PC-3 (cell line): ENCODE data around the gene TDRD7. TPM values are rescaled to one million over a fixed set of nuclear protein-coding genes. Genes with fewer than 3 reads are reported as not detected.

Experiments used
- ATAC-seq: fragments of 200-7000 bp; cut with Tn5 transposase; 2 replicates; pipeline ENCODE4 v1.9.1; 2020; ENCODE audit warnings: mild to moderate bottlenecking, moderate library complexity
- BruUV-seq: library from RNA; stranded (reverse); fragments of 400-500 nt; replicated peaks from 2 replicates; lab custom pipeline; 2021; lab: Mats Ljungman, UMichigan
- CTCF ChIA-PET: fragments of 300-600 bp; sonication (Branson Sonifier 250); formaldehyde crosslinking; loops from one replicate; lab custom pipeline; 2022; ENCODE audit warnings: antibody characterized with exemption; lab: Charles Lee
- POLR2A ChIA-PET: fragments of 300-600 bp; sonication (Branson Sonifier 250); formaldehyde crosslinking; loops from one replicate; lab custom pipeline; 2022; ENCODE audit warnings: antibody characterized with exemption; ENCODE audit not compliant: unreplicated experiment; lab: Charles Lee
- DNase-seq: peaks from one replicate; pipeline ENCODE4 v3.0.0-alpha.2; 2015
- H2AFZ ChIP-seq: fragments of 300-600 bp; sonication (generic); 2 replicates; pipeline ENCODE4 v1.6.0; 2016; ENCODE audit warnings: antibody characterized with exemption, low read length
- H3F3A ChIP-seq: fragments of 300-600 bp; sonication (generic); one replicate; pipeline ENCODE4 v1.6.0; 2017; ENCODE audit warnings: antibody characterized with exemption, low read length, control low read depth, mild to moderate bottlenecking; ENCODE audit not compliant: unreplicated experiment
- H3K27ac ChIP-seq: fragments of 300-600 bp; sonication (generic); 2 replicates; pipeline ENCODE4 v1.5.1; 2016; ENCODE audit warnings: mild to moderate bottlenecking, low read length
- H3K27me3 ChIP-seq: fragments of 300-600 bp; sonication (generic); 2 replicates; pipeline ENCODE4 v1.6.1; 2016; ENCODE audit warnings: low read length, mixed read lengths
- H3K36me3 ChIP-seq: fragments of 300-600 bp; sonication (generic); 2 replicates; pipeline ENCODE4 v1.6.1; 2016; ENCODE audit warnings: low read depth, mixed run types, low read length, mixed read lengths
- H3K4me1 ChIP-seq: fragments of 300-600 bp; sonication (generic); 2 replicates; pipeline ENCODE4 v1.5.1; 2016; ENCODE audit warnings: low read length; ENCODE audit not compliant: insufficient read depth
- H3K4me2 ChIP-seq: fragments of 300-600 bp; sonication (generic); 2 replicates; pipeline ENCODE4 v1.6.0; 2016; ENCODE audit warnings: low read length
- H3K4me3 ChIP-seq: fragments of 300-600 bp; sonication (generic); 2 replicates; pipeline ENCODE4 v1.5.1; 2016; ENCODE audit warnings: mild to moderate bottlenecking, low read length, mixed read lengths
- H3K79me2 ChIP-seq: fragments of 300-600 bp; sonication (generic); 2 replicates; pipeline ENCODE4 v1.6.1; 2017; ENCODE audit warnings: low read length, mixed read lengths
- H3K9ac ChIP-seq: fragments of 300-600 bp; sonication (generic); 2 replicates; pipeline ENCODE4 v1.6.0; 2016; ENCODE audit warnings: mild to moderate bottlenecking, low read length
- H3K9me2 ChIP-seq: fragments of 300-600 bp; sonication (generic); replicated peaks from 2 replicates; pipeline ENCODE4 v1.6.1; 2016; ENCODE audit warnings: mixed run types, low read length, mixed read lengths
- H3K9me3 ChIP-seq: fragments of 300-600 bp; sonication (generic); 2 replicates; pipeline ENCODE4 v1.6.1; 2016; ENCODE audit warnings: low read length, mixed read lengths
- H4K20me1 ChIP-seq: fragments of 300-600 bp; sonication (generic); 2 replicates; pipeline ENCODE4 v1.6.1; 2016; ENCODE audit warnings: low read length, mixed read lengths
- EZH2 ChIP-seq: fragments of 300-600 bp; sonication (generic); IDR thresholded peaks from one replicate; pipeline ENCODE4 v1.6.1; 2017; ENCODE audit warnings: antibody characterized with exemption, mild to moderate bottlenecking, low read length; ENCODE audit not compliant: unreplicated experiment
- EZH2phosphoT487 ChIP-seq: fragments of 300-600 bp; sonication (generic); IDR thresholded peaks from 2 replicates; pipeline ENCODE4 v1.6.1; 2018; ENCODE audit warnings: mild to moderate bottlenecking, antibody characterized with exemption, low read length, borderline replicate concordance
- intact Hi-C: fragments of 100-400 bp; cut with micrococcal nuclease; formaldehyde crosslinking; loops from 2 replicates; pipeline ENCODE4 v1.9.0; 2023
- total RNA-seq: library from RNA; depleted of rRNA; stranded (reverse); fragments of >200 nt; gene quantifications from 2 replicates; pipeline ENCODE4 v1.2.3, GENCODE V29; 2014
- TF ChIP-seq, protein P1 (sequence below): fragments of 300-600 bp; sonication (generic); conservative IDR thresholded peaks from 2 replicates; pipeline ENCODE4 v1.5.1; 2017; ENCODE audit warnings: antibody characterized with exemption, low read depth, mild to moderate bottlenecking, low read length

The TDRD7 gene
- total RNA-seq, 1 experiment from 2014 or later, result 4.2 TPM

- Histone ChIP-seq H3K4me3 (no peak overlapping the region), H3K4me2 (no peak overlapping the region), H3F3A (no peaks in the 10 kb centered on the region), H2AFZ (no peak overlapping the region), H3K4me1 (peaks cover 5% of the 10 kb centered on the region), H3K9me3 (no peaks in the 10 kb centered on the region), H3K27ac (no peak overlapping the region), H3K9ac (no peak overlapping the region), H3K27me3 (0 out of 2 replicates have a peak, but pooled peaks cover 6% of the 10 kb centered on the region), H3K36me3 (no peaks in the 10 kb centered on the region), H4K20me1 (no peaks in the 10 kb centered on the region), H3K9me2 (no peaks in the 10 kb centered on the region), H3K79me2 (no peaks in the 10 kb centered on the region)
- no peak for TF ChIP-seq EZH2phosphoT487
- ATAC-seq (no peak), DNase-seq (no peak)
- no TSS peak for BruUV-seq
- CTCF ChIA-PET, result no interaction called here
- intact Hi-C loops, result no loop called here
- POLR2A ChIA-PET, result no interaction called here
Measured at GRCh38 chr9:97506306-97506705, 94.4 kb downstream of the TDRD7 start.

GRCh38 chr9:97506787-97507186 lies 94.9 kb downstream of the TDRD7 start:
- Histone ChIP-seq H3K9me3 (no peaks in the 10 kb centered on the region), H3K9me2 (no peaks in the 10 kb centered on the region), H3K36me3 (no peaks in the 10 kb centered on the region), H3K79me2 (no peaks in the 10 kb centered on the region), H4K20me1 (no peaks in the 10 kb centered on the region), H3K4me2 (no peak overlapping the region), H3K9ac (no peak overlapping the region), H3K4me3 (no peak overlapping the region), H3K27ac (no peak overlapping the region), H3K27me3 (0 out of 2 replicates have a peak, but pooled peaks cover 6% of the 10 kb centered on the region), H3K4me1 (peaks cover 10% of the 10 kb centered on the region), H2AFZ (no peak overlapping the region), H3F3A (no peaks in the 10 kb centered on the region)
- intact Hi-C loops, result no loop called here
- DNase-seq (no peak), ATAC-seq (no peak)
- ChIA-PET CTCF (no interaction called here), POLR2A (no interaction called here)
- TF ChIP-seq EZH2 (no peak), EZH2phosphoT487 (no peak)
- TF ChIP-seq, protein P1, sequence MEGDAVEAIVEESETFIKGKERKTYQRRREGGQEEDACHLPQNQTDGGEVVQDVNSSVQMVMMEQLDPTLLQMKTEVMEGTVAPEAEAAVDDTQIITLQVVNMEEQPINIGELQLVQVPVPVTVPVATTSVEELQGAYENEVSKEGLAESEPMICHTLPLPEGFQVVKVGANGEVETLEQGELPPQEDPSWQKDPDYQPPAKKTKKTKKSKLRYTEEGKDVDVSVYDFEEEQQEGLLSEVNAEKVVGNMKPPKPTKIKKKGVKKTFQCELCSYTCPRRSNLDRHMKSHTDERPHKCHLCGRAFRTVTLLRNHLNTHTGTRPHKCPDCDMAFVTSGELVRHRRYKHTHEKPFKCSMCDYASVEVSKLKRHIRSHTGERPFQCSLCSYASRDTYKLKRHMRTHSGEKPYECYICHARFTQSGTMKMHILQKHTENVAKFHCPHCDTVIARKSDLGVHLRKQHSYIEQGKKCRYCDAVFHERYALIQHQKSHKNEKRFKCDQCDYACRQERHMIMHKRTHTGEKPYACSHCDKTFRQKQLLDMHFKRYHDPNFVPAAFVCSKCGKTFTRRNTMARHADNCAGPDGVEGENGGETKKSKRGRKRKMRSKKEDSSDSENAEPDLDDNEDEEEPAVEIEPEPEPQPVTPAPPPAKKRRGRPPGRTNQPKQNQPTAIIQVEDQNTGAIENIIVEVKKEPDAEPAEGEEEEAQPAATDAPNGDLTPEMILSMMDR, result no peak
- BruUV-seq, result no TSS peak

GRCh38 chr9:97507428-97507984 lies 95.6 kb downstream of the TDRD7 start:
- Histone ChIP-seq H3K9me2 (no peaks in the 10 kb centered on the region), H3K9me3 (no peaks in the 10 kb centered on the region), H3K4me3 (no peak overlapping the region), H3K4me1 (peaks cover 13% of the 10 kb centered on the region), H3K27me3 (0 out of 2 replicates have a peak, but pooled peaks cover under 1% of the 10 kb centered on the region), H3K9ac (no peak overlapping the region), H3K79me2 (no peaks in the 10 kb centered on the region), H3K4me2 (no peak overlapping the region), H3K27ac (no peak overlapping the region), H4K20me1 (no peaks in the 10 kb centered on the region), H3K36me3 (no peaks in the 10 kb centered on the region), H2AFZ (no peak overlapping the region), H3F3A (no peaks in the 10 kb centered on the region)
- intact Hi-C loops, result no loop called here
- CTCF ChIA-PET, result no interaction called here
- BruUV-seq, result no TSS peak
- POLR2A ChIA-PET, result no interaction called here
- TF ChIP-seq, protein P1, result no peak
- TF ChIP-seq EZH2 (no peak), EZH2phosphoT487 (no peak)
- ATAC-seq (no peak), DNase-seq (no peak)
